ENCODE data around the gene PTGES3L. TPM values are rescaled to one million over a fixed set of nuclear protein-coding genes. Genes with fewer than 3 reads are reported as not detected.

The PTGES3L gene
- total and polyA plus RNA-seq, 2 of the 13 experiments (the other 11 are each of a cell fraction or from before 2014, with no cell fraction given): 1.2 to 2.9 TPM

DNA sequence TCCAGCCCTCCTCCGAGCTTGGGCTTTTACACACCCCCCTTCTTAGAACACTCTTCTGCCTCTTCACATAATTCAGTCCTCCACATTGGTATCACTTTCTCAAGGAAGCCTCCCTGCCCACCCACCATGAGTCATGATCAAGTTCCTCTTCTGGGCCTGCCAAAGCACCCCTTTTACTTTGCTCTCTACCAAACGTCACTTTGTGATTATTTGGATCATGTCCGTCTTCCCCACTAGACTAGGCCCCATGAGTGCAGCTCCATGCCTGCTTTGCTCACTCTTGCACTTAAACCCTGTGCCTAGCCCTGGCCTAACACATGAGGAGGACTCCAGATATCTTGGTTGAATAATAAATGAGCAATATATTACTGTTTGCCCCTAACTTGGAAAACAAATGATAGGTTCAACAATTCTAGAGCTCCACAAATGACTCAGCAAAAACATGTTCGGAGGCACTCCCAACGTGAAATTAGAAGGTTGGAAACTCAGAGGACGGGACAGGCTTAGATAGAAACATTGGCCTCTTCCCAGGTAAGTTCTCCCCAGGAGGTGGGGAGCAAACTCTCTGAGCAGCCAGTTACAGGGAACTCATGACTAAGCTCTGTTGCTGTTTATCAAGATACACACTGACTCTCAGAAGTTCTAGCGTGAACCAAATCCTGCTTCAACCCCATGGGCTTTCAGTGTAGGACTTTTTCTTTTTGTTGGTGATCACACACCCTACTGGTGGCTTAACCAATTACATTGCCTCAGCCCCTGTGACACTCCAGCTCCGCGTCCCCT lies 51.0 kb downstream of the PTGES3L start (continued):
- TF ChIP-seq NAIF1 (CRISPR knock-in tag; IDR thresholded peaks at IDR 0.05; ENCODE audit: borderline replicate concordance) (0 out of 2 replicates have a peak, but pooled peaks have one; percentile 15), NCOA2 (CRISPR knock-in tag; IDR thresholded peaks at IDR 0.05) (peak; percentile 22; the same call in 1 of the 2 replicates), ZMYM3 (CRISPR knock-in tag; IDR thresholded peaks at IDR 0.05) (peak; percentile 38; the same call in 1 of the 2 replicates), ZNF12 (CRISPR knock-in tag; IDR thresholded peaks at IDR 0.05) (peak; percentile 66; the same call in 1 of the 2 replicates), ZNF605 (CRISPR knock-in tag; IDR thresholded peaks at IDR 0.05) (peak; percentile 80), ZBTB7B (CRISPR knock-in tag; IDR thresholded peaks at IDR 0.05) (0 out of 2 replicates have a peak, but pooled peaks have one; percentile 29), FOXO1 (CRISPR knock-in tag; IDR thresholded peaks at IDR 0.05) (peak; percentile 72; the same call in 1 of the 2 replicates), ZNF530 (CRISPR knock-in tag; IDR thresholded peaks at IDR 0.05; ENCODE audit: low read depth) (no peak), TEAD3 (CRISPR knock-in tag; optimal IDR thresholded peaks at IDR 0.05; ENCODE audit: borderline replicate concordance) (peak; percentile 49), ZNF747 (CRISPR knock-in tag; IDR thresholded peaks at IDR 0.05; ENCODE audit: borderline replicate concordance) (0 out of 2 replicates have a peak, but pooled peaks have one; percentile 30)
- TF ChIP-seq, protein P1, sequence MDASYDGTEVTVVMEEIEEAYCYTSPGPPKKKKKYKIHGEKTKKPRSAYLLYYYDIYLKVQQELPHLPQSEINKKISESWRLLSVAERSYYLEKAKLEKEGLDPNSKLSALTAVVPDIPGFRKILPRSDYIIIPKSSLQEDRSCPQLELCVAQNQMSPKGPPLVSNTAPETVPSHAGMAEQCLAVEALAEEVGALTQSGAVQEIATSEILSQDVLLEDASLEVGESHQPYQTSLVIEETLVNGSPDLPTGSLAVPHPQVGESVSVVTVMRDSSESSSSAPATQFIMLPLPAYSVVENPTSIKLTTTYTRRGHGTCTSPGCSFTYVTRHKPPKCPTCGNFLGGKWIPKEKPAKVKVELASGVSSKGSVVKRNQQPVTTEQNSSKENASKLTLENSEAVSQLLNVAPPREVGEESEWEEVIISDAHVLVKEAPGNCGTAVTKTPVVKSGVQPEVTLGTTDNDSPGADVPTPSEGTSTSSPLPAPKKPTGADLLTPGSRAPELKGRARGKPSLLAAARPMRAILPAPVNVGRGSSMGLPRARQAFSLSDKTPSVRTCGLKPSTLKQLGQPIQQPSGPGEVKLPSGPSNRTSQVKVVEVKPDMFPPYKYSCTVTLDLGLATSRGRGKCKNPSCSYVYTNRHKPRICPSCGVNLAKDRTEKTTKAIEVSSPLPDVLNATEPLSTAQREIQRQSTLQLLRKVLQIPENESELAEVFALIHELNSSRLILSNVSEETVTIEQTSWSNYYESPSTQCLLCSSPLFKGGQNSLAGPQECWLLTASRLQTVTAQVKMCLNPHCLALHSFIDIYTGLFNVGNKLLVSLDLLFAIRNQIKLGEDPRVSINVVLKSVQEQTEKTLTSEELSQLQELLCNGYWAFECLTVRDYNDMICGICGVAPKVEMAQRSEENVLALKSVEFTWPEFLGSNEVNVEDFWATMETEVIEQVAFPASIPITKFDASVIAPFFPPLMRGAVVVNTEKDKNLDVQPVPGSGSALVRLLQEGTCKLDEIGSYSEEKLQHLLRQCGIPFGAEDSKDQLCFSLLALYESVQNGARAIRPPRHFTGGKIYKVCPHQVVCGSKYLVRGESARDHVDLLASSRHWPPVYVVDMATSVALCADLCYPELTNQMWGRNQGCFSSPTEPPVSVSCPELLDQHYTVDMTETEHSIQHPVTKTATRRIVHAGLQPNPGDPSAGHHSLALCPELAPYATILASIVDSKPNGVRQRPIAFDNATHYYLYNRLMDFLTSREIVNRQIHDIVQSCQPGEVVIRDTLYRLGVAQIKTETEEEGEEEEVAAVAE (CRISPR knock-in tag; IDR thresholded peaks at IDR 0.05; ENCODE audit: borderline replicate concordance): peak; percentile 60; the same call in 1 of the 2 replicates
- TF ChIP-seq, protein P2, sequence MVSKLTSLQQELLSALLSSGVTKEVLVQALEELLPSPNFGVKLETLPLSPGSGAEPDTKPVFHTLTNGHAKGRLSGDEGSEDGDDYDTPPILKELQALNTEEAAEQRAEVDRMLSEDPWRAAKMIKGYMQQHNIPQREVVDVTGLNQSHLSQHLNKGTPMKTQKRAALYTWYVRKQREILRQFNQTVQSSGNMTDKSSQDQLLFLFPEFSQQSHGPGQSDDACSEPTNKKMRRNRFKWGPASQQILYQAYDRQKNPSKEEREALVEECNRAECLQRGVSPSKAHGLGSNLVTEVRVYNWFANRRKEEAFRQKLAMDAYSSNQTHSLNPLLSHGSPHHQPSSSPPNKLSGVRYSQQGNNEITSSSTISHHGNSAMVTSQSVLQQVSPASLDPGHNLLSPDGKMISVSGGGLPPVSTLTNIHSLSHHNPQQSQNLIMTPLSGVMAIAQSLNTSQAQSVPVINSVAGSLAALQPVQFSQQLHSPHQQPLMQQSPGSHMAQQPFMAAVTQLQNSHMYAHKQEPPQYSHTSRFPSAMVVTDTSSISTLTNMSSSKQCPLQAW (CRISPR knock-in tag; IDR thresholded peaks at IDR 0.05): peak; percentile 44; the same call in 1 of the 2 replicates
- TF ChIP-seq, protein P3, sequence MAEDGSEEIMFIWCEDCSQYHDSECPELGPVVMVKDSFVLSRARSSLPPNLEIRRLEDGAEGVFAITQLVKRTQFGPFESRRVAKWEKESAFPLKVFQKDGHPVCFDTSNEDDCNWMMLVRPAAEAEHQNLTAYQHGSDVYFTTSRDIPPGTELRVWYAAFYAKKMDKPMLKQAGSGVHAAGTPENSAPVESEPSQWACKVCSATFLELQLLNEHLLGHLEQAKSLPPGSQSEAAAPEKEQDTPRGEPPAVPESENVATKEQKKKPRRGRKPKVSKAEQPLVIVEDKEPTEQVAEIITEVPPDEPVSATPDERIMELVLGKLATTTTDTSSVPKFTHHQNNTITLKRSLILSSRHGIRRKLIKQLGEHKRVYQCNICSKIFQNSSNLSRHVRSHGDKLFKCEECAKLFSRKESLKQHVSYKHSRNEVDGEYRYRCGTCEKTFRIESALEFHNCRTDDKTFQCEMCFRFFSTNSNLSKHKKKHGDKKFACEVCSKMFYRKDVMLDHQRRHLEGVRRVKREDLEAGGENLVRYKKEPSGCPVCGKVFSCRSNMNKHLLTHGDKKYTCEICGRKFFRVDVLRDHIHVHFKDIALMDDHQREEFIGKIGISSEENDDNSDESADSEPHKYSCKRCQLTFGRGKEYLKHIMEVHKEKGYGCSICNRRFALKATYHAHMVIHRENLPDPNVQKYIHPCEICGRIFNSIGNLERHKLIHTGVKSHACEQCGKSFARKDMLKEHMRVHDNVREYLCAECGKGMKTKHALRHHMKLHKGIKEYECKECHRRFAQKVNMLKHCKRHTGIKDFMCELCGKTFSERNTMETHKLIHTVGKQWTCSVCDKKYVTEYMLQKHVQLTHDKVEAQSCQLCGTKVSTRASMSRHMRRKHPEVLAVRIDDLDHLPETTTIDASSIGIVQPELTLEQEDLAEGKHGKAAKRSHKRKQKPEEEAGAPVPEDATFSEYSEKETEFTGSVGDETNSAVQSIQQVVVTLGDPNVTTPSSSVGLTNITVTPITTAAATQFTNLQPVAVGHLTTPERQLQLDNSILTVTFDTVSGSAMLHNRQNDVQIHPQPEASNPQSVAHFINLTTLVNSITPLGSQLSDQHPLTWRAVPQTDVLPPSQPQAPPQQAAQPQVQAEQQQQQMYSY (CRISPR knock-in tag; IDR thresholded peaks at IDR 0.05): no peak

Measured in HepG2 (cell line).